Neutrophil (primary cell): ENCODE results near the gene TIMM17A.

Source experiments
- H3K27ac ChIP-seq: fragments of 200-600 bp; sonication (generic); 2 replicates; pipeline ENCODE4 v1.5.1; 2016; ENCODE audit warnings: mild to moderate bottlenecking, moderate library complexity
- H3K27me3 ChIP-seq: fragments of 200-600 bp; sonication (generic); 2 replicates; pipeline ENCODE4 v1.6.0; 2016; ENCODE audit warnings: mild to moderate bottlenecking
- H3K36me3 ChIP-seq: fragments of 200-600 bp; sonication (generic); 2 replicates; pipeline ENCODE4 v1.5.1; 2017
- H3K4me1 ChIP-seq, 2 experiments: fragments of 200-600 bp in 1 of 2; sonication (generic) in 1 of 2; 1 replicate in 1 of 2; 2 replicates in 1 of 2; pipeline versions ENCODE4 v1.5.1 to v1.6.1; 2013 to 2016; ENCODE audit warnings: low read depth in 1 of 2, low read length in 1 of 2, mild to moderate bottlenecking in 1 of 2, moderate library complexity in 1 of 2; ENCODE audit not compliant: control insufficient read depth in 1 of 2, insufficient read depth in 1 of 2
- H3K4me3 ChIP-seq, 2 experiments: fragments of 200-600 bp in 1 of 2; sonication (generic) in 1 of 2; 1 replicate in 1 of 2; 2 replicates in 1 of 2; pipeline ENCODE4 v1.5.1; 2013 to 2016; ENCODE audit warnings: low read depth in 1 of 2, low read length in 1 of 2, mild to moderate bottlenecking in 1 of 2, moderate library complexity in 1 of 2
- H3K9me3 ChIP-seq: fragments of 200-600 bp; sonication (generic); 2 replicates; pipeline ENCODE4 v1.5.1; 2016
- CTCF ChIP-seq: fragments of 200-600 bp; sonication (generic); IDR thresholded peaks from 2 replicates; pipeline ENCODE4 v1.5.1; 2016; ENCODE audit warnings: antibody characterized with exemption

Gene TIMM17A

GRCh38 chr1:202012544-202013478 lies 57.5 kb downstream of the TIMM17A start:
- H3K4me1 ChIP-seq, result no peaks in the 10 kb centered on the region
- no peak overlapping the region for H3K27ac ChIP-seq
- H3K4me3 ChIP-seq, result no peak overlapping the region
- no peaks in the 10 kb centered on the region for H3K9me3 ChIP-seq
- no peak for TF ChIP-seq CTCF
- H3K36me3 ChIP-seq, result peaks cover 7% of the 10 kb centered on the region
- H3K27me3 ChIP-seq, result peaks cover under 1% of the 10 kb centered on the region

- Histone ChIP-seq H3K27me3 (peaks cover 9% of the 10 kb centered on the region), H3K36me3 (no peaks in the 10 kb centered on the region), H3K27ac (no peak overlapping the region), H3K4me1 (no peaks in the 10 kb centered on the region), H3K9me3 (no peaks in the 10 kb centered on the region), H3K4me3 (no peak overlapping the region)
- TF ChIP-seq CTCF, result no peak
These were observed 58.3 kb downstream of the TIMM17A start for GRCh38 chr1:202013603-202014002.

- no peaks in the 10 kb centered on the region for H3K4me1 ChIP-seq
- H3K27ac ChIP-seq, result no peak overlapping the region
- H3K27me3 ChIP-seq, result peaks cover 11% of the 10 kb centered on the region
- TF ChIP-seq CTCF, result no peak
- no peak overlapping the region for H3K4me3 ChIP-seq
- H3K36me3 ChIP-seq, result no peaks in the 10 kb centered on the region
- H3K9me3 ChIP-seq, result no peaks in the 10 kb centered on the region
These were observed 58.8 kb downstream of the TIMM17A start for GRCh38 chr1:202014060-202014459.

- Histone ChIP-seq H3K36me3 (no peaks in the 10 kb centered on the region), H3K27ac (no peak overlapping the region)
These were observed 59.8 kb downstream of the TIMM17A start for GRCh38 chr1:202014915-202015661.

GRCh38 chr1:202015662-202015937 lies 60.3 kb downstream of the TIMM17A start:
- Histone ChIP-seq H3K27me3 (peaks cover 11% of the 10 kb centered on the region), H3K36me3 (no peaks in the 10 kb centered on the region), H3K4me3 (no peak overlapping the region), H3K4me1 (no peaks in the 10 kb centered on the region), H3K27ac (no peak overlapping the region), H3K9me3 (no peaks in the 10 kb centered on the region)
- no peak for TF ChIP-seq CTCF

More at GRCh38 chr1:202014915-202015661, 59.8 kb downstream of the TIMM17A start:
- Histone ChIP-seq H3K9me3 (no peaks in the 10 kb centered on the region), H3K4me1 (no peaks in the 10 kb centered on the region), H3K27me3 (peaks cover 11% of the 10 kb centered on the region), H3K4me3 (no peak overlapping the region)
- no peak for TF ChIP-seq CTCF
